CD4-positive, alpha-beta T cell treated with Interleukin-12 subunit alpha and Interleukin-12 subunit beta, for 1 hour (primary cell): ENCODE results near the gene COL1A1.

ENCODE experiments used
- DNase-seq: peaks from one replicate; pipeline ENCODE4 v3.0.0-alpha.2; 2020

Gene COL1A1

DNA sequence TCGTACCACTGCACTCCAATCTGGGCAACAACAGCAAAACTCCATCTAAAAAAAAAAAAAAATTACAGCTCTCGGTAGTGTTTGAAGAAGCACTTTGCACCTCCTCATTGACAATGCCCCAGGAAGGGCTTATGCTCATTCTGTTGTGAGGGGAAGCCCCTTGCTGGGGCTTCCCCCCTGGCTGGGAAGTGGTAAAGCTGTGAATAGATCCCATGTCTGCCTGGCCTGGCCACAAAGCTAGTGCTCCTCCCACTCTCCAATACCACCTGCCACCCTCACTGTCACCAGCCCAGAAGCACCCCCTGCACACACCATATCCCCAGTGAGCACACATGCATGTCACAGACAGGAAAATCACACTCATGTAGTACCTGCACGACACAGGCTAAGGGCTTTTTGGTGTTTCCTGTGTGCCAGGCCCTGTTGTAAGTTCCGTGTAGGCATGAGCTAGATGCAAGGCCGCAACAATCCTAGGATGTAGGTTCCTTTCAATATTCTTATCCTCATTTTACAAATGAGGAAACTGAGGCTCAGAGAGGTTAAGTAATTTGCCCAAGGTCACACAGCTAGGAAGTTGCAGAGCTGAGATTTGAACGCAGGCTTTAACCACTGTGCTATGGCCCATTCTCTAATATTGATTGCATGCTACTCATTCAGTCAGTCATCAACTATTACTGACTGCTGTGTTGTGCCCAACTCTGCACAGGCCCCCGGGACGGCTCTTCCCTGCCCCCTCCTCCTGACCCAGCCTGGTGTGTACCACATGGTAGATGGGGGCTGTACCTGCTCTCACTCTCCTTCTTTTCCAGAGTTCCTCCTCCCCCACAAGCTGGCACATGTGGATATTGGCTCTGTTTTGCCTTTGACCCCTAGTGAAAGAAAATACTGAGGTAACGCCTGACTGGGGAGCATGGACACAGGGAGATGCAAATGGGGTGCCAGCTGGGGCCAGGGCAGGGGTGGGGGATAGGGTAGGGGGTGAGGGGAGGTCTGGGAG, 11.9 kb upstream of the COL1A1 start:
- DNase-seq = peak; percentile 42

GRCh38 chr17:50212121-50212843, 10.9 kb upstream of the COL1A1 start:
- no peak for DNase-seq

GRCh38 chr17:50211249-50212120, 10.1 kb upstream of the COL1A1 start:
- no peak for DNase-seq

GRCh38 chr17:50210240-50211225, 9.1 kb upstream of the COL1A1 start:
- no peak for DNase-seq

DNA sequence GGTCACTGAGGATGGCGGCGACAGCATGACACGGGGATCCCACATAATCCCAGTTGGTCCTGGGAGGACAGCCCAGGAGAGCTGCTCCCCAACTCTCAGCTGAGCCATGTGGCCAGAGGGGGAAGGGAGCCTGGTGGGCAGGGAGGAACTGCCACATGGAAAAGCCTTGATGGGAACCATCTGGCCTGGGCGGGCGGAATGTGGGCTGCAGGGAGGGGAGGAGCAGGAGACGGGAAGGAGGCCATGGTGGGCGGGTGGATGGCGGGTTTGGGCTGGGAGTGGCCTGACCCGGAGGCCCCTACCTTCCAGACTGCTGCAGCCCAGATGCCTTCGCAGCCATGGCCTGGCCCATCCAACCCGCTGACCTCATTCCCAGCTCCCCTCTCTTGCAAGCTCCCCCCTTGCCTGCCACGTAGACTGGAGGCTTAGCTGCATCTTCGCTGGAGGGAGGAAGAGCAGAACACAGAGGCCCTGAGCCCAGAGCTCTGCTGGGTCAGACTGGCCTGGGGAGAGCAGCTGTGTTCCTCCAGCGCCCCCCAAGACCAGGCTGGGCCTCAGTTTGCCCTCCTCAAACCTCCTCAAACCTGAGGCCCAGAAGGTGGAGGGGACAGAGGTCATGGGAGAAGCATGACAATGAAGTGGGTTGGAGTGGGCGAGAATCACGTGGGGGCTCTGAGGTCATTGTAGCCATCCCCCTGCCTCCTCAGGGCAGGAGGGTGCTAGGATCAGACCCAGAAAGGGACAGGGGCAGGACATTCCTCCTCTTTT, 8.2 kb upstream of the COL1A1 start:
- no peak for DNase-seq

GRCh38 chr17:50209133-50209471, 7.7 kb upstream of the COL1A1 start:
- no peak for DNase-seq

GRCh38 chr17:50208611-50209061, 7.2 kb upstream of the COL1A1 start:
- no peak for DNase-seq

DNA sequence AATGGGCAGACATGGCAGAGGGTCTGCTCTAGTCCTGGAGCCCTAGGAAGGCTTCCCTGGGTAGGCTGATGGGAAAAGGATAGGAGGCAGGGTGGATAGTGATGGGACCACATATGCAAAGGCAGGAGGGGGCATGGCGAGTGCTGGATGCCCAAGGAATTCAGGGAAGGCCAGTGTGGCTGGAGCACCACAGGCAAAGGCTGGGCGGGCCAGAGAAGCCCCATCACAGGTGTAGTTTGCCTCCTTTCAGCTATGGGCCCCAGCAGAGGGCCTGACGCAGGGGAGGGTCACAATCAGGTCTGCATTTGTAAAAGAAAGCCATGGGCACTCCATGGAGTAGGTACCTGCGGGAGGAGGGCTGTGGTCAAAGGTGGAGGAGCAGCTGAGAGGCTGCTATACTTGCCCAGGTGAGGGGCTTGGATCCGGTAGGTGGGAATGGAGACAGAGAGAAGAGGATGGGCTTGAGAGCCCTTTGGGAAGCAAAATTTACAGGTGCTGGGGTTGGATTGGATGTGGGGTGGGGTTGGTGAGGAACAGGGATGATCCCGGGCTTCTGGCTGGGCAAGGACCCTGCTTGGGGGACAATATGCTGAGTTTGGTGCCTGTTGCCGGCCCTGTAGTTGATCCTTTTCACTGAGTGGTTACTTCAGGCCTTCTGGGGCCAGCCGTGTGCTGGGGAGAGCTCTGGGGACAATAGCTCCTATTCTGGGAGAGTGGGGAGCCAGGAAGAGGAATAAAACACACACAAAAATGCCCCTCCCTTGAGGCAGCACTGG, 6.5 kb upstream of the COL1A1 start:
- DNase-seq = no peak

DNA sequence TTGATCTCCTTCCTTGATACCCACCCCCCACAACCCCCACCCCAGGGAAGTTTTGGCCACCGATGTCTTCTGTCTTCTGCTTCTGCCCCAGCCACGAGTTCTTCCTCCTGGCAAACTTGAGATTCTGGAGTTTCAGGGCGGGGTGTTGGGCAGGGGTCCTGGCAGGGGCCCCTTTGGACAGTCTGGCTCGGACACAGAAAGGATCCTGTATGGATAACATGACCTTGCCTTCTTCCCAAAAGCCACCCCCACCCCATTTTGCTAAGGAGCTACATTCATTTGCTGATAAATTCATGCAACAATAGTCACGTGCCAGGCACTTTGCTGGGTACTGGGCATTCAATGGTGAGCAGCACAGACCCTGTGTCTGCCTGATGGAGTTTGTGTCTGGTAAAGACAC, 5.9 kb upstream of the COL1A1 start:
- DNase-seq = no peak

GRCh38 chr17:50206604-50207293, 5.3 kb upstream of the COL1A1 start:
- no peak for DNase-seq

DNA sequence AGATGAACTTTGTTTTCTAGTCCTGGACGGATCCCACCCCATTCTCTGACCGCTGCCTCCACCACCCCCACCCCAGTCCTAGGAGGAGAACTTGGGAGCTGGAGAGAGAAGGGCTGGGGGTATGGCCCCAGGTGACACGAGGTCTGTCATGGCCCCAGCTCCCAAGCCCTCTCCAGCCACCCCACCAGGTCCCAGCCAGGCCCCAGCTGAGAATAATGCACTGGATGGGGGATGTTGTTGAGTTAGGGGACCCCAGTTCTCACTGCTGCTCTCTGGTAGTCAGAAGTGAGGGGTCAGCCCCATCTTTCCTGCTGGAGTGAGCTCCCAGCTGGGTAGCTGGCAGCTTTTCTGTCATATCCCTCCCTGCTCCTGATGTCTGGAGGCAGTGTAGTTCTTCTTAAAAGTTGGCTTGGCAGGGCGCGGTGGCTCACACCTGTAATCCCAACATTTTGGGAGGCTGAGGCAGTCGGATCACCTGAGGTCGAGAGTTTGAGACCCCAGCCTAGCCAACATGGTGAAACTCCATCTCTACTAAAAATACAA, 4.6 kb upstream of the COL1A1 start:
- no peak for DNase-seq

- no peak for DNase-seq
Observed at GRCh38 chr17:50205111-50205962, 3.9 kb upstream of the COL1A1 start.

DNA sequence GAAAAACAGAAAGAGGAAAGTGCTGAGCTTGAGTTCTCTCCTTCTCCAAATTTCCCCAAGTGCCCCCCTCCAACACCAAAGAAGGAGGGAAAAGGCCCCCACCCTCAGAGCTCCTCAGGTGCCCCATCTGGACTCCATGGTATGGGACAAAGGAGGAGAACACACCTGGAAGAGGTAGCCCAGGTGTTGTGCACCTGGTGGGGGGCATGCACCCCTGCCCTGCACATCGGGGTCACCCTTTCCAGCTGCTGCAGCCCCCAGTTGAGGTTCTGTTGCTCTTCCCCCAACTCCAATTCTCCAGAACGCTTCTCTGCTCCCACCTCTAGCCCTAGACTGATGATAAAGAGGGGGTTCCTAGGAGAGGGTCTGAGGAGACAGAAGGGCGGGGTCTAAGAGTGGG, 3.0 kb upstream of the COL1A1 start:
- no peak for DNase-seq

- DNase-seq = no peak
Observed at GRCh38 chr17:50203604-50204345, 2.3 kb upstream of the COL1A1 start.

- no peak for DNase-seq
Observed at GRCh38 chr17:50203086-50203485, 1.7 kb upstream of the COL1A1 start.

- DNase-seq = peak; percentile 83
Observed at GRCh38 chr17:50200457-50201275, 765 bp downstream of the COL1A1 start.
